ENCODE results near the gene SLC39A13.

The SLC39A13 gene

DNA sequence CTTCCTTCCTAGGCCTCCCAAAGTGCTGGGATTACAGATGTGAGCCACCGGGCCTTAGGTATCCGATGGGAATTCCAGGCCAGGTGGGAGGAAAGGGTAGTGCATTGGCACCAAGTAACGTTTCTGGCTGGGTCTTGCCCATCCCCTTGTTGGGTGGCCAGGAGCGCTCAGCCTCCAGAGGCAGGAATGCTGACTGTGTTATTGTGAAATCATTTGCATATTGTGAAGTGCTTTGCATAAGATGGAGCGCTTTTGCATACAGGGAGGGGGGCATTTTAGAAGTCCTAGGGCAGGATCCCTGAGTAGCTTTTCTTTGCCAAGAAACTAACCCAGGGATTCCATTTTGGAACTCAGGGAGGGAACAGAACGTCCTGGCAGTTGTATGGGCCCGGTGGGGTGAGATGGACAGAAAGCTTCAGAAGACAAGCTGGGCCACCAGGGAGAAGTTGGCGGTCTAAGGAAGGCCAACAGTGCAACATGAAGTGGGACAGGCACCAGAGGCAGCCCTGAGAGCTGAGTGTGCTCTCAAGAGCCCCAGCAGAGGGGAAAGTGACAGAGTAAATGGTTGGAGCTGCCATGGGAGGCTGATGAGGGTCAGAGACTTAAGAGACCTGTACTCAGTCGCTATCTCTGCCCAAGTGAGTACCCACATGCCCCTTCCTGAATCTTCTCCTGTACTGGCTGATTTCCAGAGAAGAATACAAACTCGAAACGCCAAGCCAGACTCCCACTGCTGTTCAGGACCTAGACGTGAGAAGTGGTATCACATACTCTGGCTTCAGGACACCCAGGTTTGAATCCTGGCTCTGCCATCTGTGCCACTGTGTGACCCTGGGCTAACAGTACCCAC is 1.3 kb upstream of the SLC39A13 start:
- DNase-seq: no peak

DNA sequence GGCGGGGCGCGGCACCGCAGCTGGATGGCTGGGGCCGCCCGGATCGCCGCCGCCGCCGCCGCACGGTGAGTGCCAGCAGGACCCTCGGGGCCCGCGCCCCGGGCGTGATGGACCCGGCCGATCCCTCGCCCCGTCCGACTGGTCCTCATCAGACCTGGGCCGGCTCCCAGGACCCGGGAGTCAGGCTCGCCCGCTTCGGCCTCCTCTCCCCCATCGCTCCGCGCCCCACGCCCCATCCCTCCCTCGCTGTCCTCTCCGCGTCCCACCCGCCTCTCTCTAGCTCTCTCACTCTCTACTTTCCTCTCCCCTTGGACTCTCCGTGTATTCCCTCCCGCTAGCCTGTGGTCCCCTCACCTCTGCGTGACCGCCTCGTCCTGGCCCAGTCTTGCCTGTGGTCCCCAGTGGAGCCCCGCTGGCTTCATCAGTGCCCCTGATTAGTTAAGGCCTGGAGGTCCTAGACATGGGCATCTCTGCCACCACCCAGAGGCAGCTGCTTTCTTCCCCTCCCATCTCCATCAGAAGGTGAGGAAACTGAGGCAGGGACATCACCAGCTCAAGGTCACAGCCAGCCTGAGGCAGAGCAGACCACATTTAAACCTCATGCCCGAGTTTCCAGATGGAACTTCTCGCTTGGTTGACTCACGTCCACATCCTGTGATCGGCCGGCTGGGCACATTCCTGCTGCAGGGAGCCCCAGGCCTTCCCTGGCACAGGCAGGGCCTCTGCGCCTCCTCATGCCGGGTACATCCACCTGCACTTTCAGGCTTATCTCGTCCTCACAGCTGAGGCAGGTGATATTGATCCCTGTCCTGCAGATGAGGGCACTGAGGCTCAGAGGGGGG is 429 bp downstream of the SLC39A13 start:
- no peak for DNase-seq

DNA sequence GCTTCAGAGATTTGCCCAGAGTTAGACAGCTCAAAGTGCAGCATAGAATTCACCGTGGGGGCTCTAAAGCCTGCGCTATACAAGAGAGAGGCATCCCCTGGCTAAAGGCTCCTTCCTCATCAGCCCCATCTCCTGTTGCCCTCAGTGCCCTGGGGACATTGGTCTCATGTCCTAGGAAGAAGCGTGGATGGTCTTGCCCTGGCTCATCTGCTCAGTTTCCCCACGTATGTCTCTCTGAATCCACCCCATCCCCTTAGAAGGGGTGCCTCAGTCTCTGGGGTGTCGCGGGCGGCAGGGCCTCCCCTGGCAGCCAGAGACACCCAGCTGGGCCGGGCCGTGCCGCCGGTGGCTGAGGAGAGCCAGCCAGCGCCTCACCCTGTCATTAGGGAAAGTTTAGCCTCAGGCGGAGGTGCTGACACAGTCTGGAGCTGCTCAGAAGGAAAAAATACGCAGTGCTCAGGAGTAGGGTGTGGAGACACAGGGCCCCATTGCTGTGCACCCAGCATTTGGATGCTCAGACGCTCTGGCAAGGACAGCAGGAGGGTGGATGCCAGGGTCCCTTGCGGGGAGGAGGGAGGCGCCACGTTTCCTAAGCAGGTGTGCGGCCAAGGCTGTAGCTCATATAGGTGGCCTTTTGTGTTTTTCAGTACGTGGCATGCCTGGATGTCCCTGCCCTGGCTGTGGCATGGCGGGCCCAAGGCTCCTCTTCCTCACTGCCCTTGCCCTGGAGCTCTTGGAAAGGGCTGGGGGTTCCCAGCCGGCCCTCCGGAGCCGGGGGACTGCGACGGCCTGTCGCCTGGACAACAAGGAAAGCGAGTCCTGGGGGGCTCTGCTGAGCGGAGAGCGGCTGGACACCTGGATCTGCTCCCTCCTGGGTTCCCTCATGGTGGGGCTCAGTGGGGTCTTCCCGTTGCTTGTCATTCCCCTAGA is 1.3 kb downstream of the SLC39A13 start:
- DNase-seq: no peak

- no peak for DNase-seq
Measured at GRCh38 chr11:47410370-47411264, 2.2 kb downstream of the SLC39A13 start.

- no peak for DNase-seq
Measured at GRCh38 chr11:47411884-47412746, 3.7 kb downstream of the SLC39A13 start.

DNA sequence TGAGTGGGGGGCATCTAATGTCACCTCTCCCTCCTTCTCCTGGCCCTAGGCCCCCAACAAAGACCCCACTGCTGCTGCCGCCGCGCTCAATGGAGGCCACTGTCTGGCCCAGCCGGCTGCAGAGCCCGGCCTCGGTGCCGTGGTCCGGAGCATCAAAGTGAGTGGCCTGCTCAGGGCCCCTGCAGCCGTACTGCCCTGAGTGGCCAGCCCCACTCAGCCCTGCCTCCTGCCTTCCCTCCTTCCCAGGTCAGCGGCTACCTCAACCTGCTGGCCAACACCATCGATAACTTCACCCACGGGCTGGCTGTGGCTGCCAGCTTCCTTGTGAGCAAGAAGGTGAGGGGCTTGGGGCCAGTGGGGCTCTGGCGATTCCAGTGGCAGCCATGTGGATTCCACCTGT is 5.0 kb downstream of the SLC39A13 start:
- DNase-seq: no peak

DNA sequence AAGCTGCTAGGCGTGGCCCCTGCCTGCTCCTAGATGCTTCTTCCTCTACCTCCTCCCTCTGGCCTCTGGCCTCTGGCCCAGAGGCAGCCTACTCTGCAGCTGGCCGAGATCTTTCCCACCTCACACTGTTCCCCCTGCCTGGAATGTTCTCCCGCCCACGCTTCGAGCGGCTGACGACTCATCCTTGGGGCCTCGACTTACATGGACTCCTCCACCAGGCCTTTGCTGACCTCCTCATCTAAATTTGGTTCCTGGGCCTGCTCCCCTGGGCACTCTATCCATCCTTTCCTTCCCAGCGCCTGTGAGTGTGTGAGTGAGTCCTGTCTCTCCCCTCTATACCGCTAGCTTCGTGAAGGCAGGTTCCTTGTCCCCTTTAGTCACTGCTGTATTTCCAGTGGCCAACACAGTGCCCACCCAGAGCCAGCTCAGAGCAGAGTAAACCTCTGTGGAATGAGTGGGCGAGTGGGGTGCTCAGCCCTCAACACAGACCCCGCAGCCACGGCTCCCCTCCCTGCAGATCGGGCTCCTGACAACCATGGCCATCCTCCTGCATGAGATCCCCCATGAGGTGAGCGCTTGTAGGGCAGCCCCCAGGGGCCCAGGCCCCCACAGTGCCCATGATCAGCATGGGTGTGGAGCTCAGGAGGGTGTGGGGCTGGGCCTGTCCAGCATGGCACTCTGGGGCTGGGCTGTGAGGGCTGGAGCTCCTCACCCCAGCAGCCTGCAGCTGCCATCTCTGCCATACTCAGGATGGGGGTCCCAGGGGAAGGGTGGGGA is 5.7 kb downstream of the SLC39A13 start:
- DNase-seq: no peak

DNA sequence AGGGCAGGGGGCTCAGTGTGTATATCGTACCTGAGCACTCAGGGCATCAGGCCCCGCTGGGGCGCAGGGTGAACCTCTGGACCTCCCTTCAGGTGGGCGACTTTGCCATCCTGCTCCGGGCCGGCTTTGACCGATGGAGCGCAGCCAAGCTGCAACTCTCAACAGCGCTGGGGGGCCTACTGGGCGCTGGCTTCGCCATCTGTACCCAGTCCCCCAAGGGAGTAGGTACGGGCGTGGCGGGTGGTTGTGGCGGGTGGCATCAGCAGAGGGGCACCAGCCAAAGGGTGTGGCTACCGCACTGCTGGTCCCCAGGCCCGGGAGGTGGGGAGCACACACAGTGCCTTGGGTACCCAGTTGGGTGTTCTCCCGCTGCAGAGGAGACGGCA is 6.3 kb downstream of the SLC39A13 start:
- DNase-seq: no peak

DNA sequence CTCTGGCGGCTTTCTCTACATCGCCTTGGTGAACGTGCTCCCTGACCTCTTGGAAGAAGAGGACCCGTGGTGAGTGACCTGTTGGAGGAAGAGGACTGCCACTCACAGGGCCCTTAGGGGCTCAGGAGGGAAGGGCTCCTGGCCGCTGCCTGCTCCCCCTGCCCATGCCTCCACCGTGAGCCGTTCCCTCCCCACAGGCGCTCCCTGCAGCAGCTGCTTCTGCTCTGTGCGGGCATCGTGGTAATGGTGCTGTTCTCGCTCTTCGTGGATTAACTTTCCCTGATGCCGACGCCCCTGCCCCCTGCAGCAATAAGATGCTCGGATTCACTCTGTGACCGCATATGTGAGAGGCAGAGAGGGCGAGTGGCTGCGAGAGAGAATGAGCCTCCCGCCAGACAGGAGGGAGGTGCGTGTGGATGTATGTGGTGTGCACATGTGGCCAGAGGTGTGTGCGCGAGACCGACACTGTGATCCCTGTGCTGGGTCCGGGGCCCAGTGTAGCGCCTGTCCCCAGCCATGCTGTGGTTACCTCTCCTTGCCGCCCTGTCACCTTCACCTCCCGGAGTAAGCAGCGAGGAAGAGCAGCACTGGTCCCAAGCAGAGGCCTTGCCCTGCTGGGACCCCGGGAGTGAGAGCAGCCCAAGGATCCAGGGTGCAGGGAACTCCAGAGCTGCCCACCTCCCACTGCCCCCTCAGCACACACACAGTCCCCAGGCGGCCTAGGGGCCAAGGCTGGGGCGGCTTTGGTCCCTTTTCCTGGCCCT is 6.9 kb downstream of the SLC39A13 start:
- DNase-seq: no peak

DNA sequence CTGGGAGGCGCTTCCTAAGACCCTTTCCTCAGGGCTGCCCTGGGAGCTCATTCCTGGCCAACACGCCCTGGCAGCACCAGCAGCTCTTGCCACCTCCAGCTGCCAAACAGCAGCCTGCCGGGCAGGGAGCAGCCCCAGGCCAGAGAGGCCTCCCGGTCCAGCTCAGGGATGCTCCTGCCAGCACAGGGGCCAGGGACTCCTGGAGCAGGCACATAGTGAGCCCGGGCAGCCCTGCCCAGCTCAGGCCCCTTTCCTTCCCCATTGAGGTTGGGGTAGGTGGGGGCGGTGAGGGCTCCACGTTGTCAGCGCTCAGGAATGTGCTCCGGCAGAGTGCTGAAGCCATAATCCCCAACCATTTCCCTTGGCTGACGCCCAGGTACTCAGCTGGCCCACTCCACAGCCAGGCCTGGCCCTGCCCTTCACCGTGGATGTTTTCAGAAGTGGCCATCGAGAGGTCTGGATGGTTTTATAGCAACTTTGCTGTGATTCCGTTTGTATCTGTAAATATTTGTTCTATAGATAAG is 7.6 kb downstream of the SLC39A13 start:
- peak; percentile 35 for DNase-seq

GRCh38 chr11:47417712-47418111 is 9.3 kb downstream of the SLC39A13 start:
- no peak for DNase-seq

- no peak for DNase-seq
Measured at GRCh38 chr11:47418454-47419259, 10.3 kb downstream of the SLC39A13 start.

- no peak for DNase-seq
Measured at GRCh38 chr11:47425611-47426010, 17.2 kb downstream of the SLC39A13 start.

- peak; percentile 99 for DNase-seq
Measured at GRCh38 chr11:47426062-47426956, 17.9 kb downstream of the SLC39A13 start, which contains the start of gene PSMC3. PSMC3 (minus strand) TSS chr11:47426439; CDS start chr11:47426279, 160 bp downstream.

- DNase-seq: no peak
Measured at GRCh38 chr11:47430524-47430923, 22.1 kb downstream of the SLC39A13 start.

DNA sequence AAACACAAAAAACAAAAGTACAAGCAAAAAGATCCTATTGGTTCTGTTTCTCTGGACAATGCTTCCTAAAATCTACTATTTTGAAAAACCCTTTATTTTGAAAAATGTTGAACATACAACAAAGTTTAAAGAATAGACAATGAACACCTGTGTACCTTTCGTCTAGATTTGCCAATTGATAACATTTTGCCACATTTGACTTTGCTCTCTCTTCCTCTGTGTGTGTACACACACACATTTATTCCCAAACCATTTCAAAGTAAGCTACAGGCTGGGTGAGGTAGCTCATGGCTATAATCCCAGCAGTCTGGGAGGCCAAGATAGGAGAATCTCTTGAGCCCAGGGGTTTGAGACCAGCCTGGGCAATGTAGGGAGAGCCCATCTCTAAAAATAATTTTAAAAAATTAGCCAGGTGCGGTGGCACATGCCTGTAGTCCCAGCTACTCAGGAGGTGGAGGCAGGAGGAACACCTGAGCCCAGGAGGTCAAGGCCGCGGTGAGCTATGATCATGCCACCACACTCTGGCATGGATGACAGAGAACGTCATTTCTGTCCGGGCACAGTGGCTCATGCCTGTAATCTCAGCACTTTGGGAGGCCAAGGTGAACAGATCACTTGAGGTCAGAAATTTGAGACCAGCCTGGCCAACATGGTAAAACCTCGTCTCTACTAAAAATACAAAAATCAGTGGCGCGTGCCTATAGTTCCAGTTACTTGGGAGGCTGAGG is 23.1 kb downstream of the SLC39A13 start:
- DNase-seq: no peak

All from NCI-H1105 (cell line).